ENCODE results near the gene ZNF74. TPM values are rescaled to one million over a fixed set of nuclear protein-coding genes. Genes with fewer than 3 reads are reported as not detected.

Gene ZNF74
- total RNA-seq, 1 experiment from 2014 or later = 8.1 TPM

DNA sequence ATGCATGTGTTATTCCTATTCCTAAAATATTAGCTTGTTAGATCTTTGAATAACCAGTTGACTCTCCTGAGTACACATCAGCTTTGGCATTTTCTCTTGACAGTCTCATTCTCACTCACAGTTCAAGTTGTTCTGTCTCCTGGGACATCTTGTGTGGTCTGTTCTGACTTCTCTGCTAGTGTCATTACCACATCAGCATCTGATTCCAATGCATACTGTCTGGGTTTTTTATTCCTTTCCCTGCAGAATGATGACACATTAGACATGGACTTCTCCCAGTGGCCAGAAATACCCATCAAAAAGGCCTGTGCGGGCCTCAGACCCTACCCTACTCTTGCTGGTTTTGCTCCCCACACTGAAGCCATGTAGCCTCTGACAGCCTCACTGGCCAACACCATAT lies 2.7 kb downstream of the ZNF74 start:
- POLR2A ChIA-PET (ENCODE audit: unreplicated experiment) = interaction anchor here (0.6 kb wide), 1 partner anchor 12 kb away, joined by 6 read pairs; no protein-coding TSS in a partner anchor
- H4K20me1 ChIP-seq (ENCODE audit: insufficient read depth) = no peaks in the 10 kb centered on the region
- TF ChIP-seq EZH2 (IDR thresholded peaks at IDR 0.05; ENCODE audit: low read depth) = no peak
- TF ChIP-seq, protein P1, sequence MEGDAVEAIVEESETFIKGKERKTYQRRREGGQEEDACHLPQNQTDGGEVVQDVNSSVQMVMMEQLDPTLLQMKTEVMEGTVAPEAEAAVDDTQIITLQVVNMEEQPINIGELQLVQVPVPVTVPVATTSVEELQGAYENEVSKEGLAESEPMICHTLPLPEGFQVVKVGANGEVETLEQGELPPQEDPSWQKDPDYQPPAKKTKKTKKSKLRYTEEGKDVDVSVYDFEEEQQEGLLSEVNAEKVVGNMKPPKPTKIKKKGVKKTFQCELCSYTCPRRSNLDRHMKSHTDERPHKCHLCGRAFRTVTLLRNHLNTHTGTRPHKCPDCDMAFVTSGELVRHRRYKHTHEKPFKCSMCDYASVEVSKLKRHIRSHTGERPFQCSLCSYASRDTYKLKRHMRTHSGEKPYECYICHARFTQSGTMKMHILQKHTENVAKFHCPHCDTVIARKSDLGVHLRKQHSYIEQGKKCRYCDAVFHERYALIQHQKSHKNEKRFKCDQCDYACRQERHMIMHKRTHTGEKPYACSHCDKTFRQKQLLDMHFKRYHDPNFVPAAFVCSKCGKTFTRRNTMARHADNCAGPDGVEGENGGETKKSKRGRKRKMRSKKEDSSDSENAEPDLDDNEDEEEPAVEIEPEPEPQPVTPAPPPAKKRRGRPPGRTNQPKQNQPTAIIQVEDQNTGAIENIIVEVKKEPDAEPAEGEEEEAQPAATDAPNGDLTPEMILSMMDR (conservative IDR thresholded peaks at IDR 0.05) = no peak
- no peak for DNase-seq
- H3K27ac ChIP-seq = no peak overlapping the region
- no peaks in the 10 kb centered on the region for H3K9me3 ChIP-seq (ENCODE audit: insufficient read depth, low read depth)
- H3K27me3 ChIP-seq (ENCODE audit: insufficient read depth, low read depth) = no peaks in the 10 kb centered on the region
- no TSS peak for BruUV-seq (replicated peaks)
- H3K79me2 ChIP-seq (ENCODE audit: low read depth) = no peaks in the 10 kb centered on the region
- no peaks in the 10 kb centered on the region for H3K4me1 ChIP-seq (replicated peaks; ENCODE audit: insufficient read depth)
- H2AFZ ChIP-seq = no peak overlapping the region
- H3K4me2 ChIP-seq = no peak overlapping the region
- intact Hi-C loops (cut with micrococcal nuclease; ENCODE audit: unreplicated experiment) = no loop called here
- CTCF ChIA-PET = no interaction called here
- H3K36me3 ChIP-seq (ENCODE audit: low read depth) = no peaks in the 10 kb centered on the region
- no peak overlapping the region for H3K4me3 ChIP-seq
- H3K9me2 ChIP-seq (ENCODE audit: insufficient read depth) = no peaks in the 10 kb centered on the region
- no peaks in the 10 kb centered on the region for H3F3A ChIP-seq (ENCODE audit: insufficient read depth, low read depth)

DNA sequence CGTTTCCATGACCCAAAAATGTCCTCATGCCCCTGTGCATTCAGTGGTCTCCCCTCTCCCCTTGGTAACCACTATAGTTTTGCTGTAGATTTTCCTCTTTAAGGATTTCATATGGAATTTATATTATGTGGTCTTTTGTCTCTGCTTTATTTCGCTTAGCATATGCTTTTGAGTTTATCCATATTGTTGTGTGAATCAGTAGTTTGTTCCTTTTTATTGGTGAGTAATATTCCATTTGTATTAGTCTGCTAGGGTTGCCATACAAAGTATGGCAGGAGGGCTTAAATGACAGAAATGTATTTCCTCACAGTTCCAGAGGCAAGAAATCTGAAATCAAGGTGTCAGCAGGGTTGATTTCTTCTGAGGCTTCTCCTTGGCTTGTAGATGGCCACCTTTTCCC lies 3.5 kb downstream of the ZNF74 start:
- H2AFZ ChIP-seq = no peak overlapping the region
- H3K79me2 ChIP-seq (ENCODE audit: low read depth) = no peaks in the 10 kb centered on the region
- H3K9me3 ChIP-seq (ENCODE audit: insufficient read depth, low read depth) = no peaks in the 10 kb centered on the region
- TF ChIP-seq EZH2 (IDR thresholded peaks at IDR 0.05; ENCODE audit: low read depth) = no peak
- TF ChIP-seq, protein P1 (conservative IDR thresholded peaks at IDR 0.05) = no peak
- H3K27ac ChIP-seq = no peak overlapping the region
- H3K36me3 ChIP-seq (ENCODE audit: low read depth) = no peaks in the 10 kb centered on the region
- CTCF ChIA-PET = no interaction called here
- POLR2A ChIA-PET (ENCODE audit: unreplicated experiment) = no interaction called here
- no peaks in the 10 kb centered on the region for H3K4me1 ChIP-seq (replicated peaks; ENCODE audit: insufficient read depth)
- no peaks in the 10 kb centered on the region for H4K20me1 ChIP-seq (ENCODE audit: insufficient read depth)
- H3F3A ChIP-seq (ENCODE audit: insufficient read depth, low read depth) = no peaks in the 10 kb centered on the region
- no peaks in the 10 kb centered on the region for H3K9me2 ChIP-seq (ENCODE audit: insufficient read depth)
- no peaks in the 10 kb centered on the region for H3K27me3 ChIP-seq (ENCODE audit: insufficient read depth, low read depth)
- DNase-seq = no peak
- intact Hi-C loops (cut with micrococcal nuclease; ENCODE audit: unreplicated experiment) = no loop called here
- no peak overlapping the region for H3K4me3 ChIP-seq
- no TSS peak for BruUV-seq (replicated peaks)
- H3K4me2 ChIP-seq = no peak overlapping the region

DNA sequence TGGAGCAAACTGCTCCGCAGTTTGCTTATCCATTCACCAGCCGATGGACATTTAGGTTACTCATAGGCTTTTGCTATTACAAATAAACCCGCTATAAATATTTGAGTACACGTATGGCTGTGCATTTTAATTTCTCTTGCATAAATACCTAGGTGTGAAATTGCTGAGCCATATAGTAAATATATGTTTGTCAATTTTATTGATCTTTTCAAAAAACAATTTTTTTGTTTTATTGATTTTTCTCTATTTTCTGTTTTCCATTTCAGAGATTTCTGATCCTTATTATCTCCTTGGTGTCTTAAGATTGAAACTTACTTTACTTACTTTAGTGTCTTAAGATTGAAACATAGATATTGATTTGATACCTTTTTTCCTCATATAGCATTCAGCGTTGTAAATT lies 4.5 kb downstream of the ZNF74 start:
- Histone ChIP-seq H3K27ac (no peak overlapping the region), H3K27me3 (ENCODE audit: insufficient read depth, low read depth) (no peaks in the 10 kb centered on the region), H3K36me3 (ENCODE audit: low read depth) (no peaks in the 10 kb centered on the region), H3K9me3 (ENCODE audit: insufficient read depth, low read depth) (no peaks in the 10 kb centered on the region), H3K4me3 (no peak overlapping the region), H3K79me2 (ENCODE audit: low read depth) (no peaks in the 10 kb centered on the region), H3K4me2 (no peak overlapping the region), H4K20me1 (ENCODE audit: insufficient read depth) (no peaks in the 10 kb centered on the region), H2AFZ (no peak overlapping the region), H3F3A (ENCODE audit: insufficient read depth, low read depth) (no peaks in the 10 kb centered on the region), H3K4me1 (replicated peaks; ENCODE audit: insufficient read depth) (no peaks in the 10 kb centered on the region), H3K9me2 (ENCODE audit: insufficient read depth) (no peaks in the 10 kb centered on the region)
- intact Hi-C loops (cut with micrococcal nuclease; ENCODE audit: unreplicated experiment) = no loop called here
- POLR2A ChIA-PET (ENCODE audit: unreplicated experiment) = interaction anchor here (0.6 kb wide), 1 partner anchor 378 kb away, joined by 5 read pairs; no protein-coding TSS in a partner anchor
- BruUV-seq (replicated peaks) = no TSS peak
- CTCF ChIA-PET = no interaction called here
- DNase-seq = no peak
- TF ChIP-seq, protein P1 (conservative IDR thresholded peaks at IDR 0.05) = no peak
- no peak for TF ChIP-seq EZH2 (IDR thresholded peaks at IDR 0.05; ENCODE audit: low read depth)

All from PC-9 (cell line).